Parathyroid adenoma (tissue), 2 donors: ENCODE results near the gene LYZL1.
A peak's percentile ranks its signal among the peaks of the same experiment; 100 is the strongest.
"Not testable (repeated sequence)": the region's sequence is repeated elsewhere in the genome, so short reads cannot be mapped to it uniquely, and the experiment has no call there.

Experiments
- H2AFZ ChIP-seq: fragments of 300-600 bp; sonication (generic); one replicate; pipeline ENCODE4 v1.7.0; 2017; ENCODE audit warnings: antibody characterized with exemption, mild to moderate bottlenecking
- H3K27ac ChIP-seq: fragments of 300-600 bp; sonication (generic); one replicate; pipeline ENCODE4 v1.7.0; 2017
- H3K27me3 ChIP-seq: fragments of 300-600 bp; sonication (generic); one replicate; pipeline ENCODE4 v1.7.0; 2017; ENCODE audit warnings: low read length; ENCODE audit not compliant: control insufficient read depth, insufficient read depth
- H3K36me3 ChIP-seq: fragments of 300-600 bp; sonication (generic); one replicate; pipeline ENCODE4 v1.7.0; 2017; ENCODE audit warnings: low read length; ENCODE audit not compliant: control insufficient read depth, insufficient read depth
- H3K4me1 ChIP-seq: fragments of 300-600 bp; sonication (generic); one replicate; pipeline ENCODE4 v1.7.0; 2017; ENCODE audit warnings: control low read depth
- H3K4me2 ChIP-seq: fragments of 300-600 bp; sonication (generic); one replicate; pipeline ENCODE4 v1.7.0; 2017; ENCODE audit warnings: low read length
- H3K4me3 ChIP-seq: fragments of 300-600 bp; sonication (generic); one replicate; pipeline ENCODE4 v1.7.0; 2017; ENCODE audit warnings: low read depth, low read length
- H3K79me2 ChIP-seq: fragments of 300-600 bp; sonication (generic); one replicate; pipeline ENCODE4 v1.7.0; 2017; ENCODE audit warnings: control low read depth
- H3K9ac ChIP-seq: fragments of 300-600 bp; sonication (generic); one replicate; pipeline ENCODE4 v1.7.0; 2017; ENCODE audit warnings: mild to moderate bottlenecking
- H3K9me3 ChIP-seq: fragments of 300-600 bp; sonication (generic); one replicate; pipeline ENCODE4 v1.7.0; 2017; ENCODE audit warnings: low read length; ENCODE audit not compliant: control insufficient read depth
- TF ChIP-seq, protein P1 (sequence below): fragments of 300-600 bp; sonication (generic); IDR thresholded peaks from one replicate; pipeline ENCODE4 v1.7.0; 2017; ENCODE audit warnings: antibody characterized with exemption, mild to moderate bottlenecking
- donor health status: primary hyperparathyroidism.

LYZL1 gene

DNA sequence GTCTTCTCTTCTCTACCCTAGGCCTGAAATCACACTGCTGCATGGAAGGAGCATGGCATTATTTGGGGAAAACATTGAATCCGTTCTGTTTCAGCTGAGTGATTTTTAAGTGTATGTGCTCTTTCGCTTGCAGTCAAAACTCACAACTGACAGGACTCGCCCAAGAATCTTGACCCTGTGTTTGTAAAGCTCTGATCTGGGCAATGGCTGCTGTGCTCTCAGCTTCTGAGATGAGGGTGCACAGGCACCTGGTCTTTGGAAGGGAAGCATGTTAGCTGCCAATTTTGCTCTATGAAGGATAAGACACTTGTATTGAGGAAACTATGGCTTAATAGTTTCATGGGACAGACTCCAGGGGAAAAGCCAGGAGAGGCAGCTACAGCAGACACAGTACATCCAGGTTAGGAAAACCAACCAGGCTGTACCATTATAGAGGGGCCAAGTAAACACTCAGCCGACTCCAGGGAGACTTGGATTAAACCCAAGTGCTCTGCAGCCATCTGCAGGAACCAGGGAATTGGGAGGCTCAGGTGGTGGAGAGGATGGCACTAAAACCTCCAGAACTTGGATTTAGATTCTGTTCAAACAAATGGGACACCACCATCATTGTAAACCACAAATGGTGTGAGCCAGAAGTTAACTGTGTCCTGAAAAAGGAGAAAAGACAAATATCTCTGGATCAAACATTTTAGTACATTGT is 43.3 kb downstream of the LYZL1 start:
- no peaks in the 10 kb centered on the region for H3K27me3 ChIP-seq
- H2AFZ ChIP-seq, result peak overlapping the region; percentile 59
- no peaks in the 10 kb centered on the region for H3K9me3 ChIP-seq
- H3K4me2 ChIP-seq, result no peak overlapping the region
- no peak overlapping the region for H3K27ac ChIP-seq
- no peaks in the 10 kb centered on the region for H3K36me3 ChIP-seq
- no peak overlapping the region for H3K9ac ChIP-seq
- no peaks in the 10 kb centered on the region for H3K79me2 ChIP-seq
- H3K4me3 ChIP-seq, result no peak overlapping the region
- H3K4me1 ChIP-seq, result peaks cover 24% of the 10 kb centered on the region
- TF ChIP-seq, protein P1, sequence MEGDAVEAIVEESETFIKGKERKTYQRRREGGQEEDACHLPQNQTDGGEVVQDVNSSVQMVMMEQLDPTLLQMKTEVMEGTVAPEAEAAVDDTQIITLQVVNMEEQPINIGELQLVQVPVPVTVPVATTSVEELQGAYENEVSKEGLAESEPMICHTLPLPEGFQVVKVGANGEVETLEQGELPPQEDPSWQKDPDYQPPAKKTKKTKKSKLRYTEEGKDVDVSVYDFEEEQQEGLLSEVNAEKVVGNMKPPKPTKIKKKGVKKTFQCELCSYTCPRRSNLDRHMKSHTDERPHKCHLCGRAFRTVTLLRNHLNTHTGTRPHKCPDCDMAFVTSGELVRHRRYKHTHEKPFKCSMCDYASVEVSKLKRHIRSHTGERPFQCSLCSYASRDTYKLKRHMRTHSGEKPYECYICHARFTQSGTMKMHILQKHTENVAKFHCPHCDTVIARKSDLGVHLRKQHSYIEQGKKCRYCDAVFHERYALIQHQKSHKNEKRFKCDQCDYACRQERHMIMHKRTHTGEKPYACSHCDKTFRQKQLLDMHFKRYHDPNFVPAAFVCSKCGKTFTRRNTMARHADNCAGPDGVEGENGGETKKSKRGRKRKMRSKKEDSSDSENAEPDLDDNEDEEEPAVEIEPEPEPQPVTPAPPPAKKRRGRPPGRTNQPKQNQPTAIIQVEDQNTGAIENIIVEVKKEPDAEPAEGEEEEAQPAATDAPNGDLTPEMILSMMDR, result no peak

DNA sequence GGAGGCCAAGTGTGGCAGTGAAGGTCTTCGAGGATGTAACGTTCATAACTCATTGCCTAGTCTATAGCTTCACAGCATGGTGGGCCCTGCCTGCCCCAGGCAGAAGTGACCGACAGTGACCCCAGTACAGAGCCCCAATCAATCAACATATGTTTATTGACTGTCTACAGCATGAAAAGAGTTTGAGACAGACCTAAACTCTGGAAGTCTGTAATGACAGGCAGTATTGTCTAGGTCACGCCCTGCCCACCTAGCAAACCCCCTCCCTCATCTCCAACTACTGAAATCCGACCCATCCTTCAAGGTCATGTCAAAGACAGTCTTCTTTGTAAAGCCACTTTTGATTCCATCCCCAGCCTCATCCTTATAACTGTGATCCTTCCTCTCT is 43.9 kb downstream of the LYZL1 start:
- Histone ChIP-seq H3K9me3 (no peaks in the 10 kb centered on the region), H3K4me3 (no peak overlapping the region), H3K36me3 (no peaks in the 10 kb centered on the region), H3K9ac (no peak overlapping the region), H3K27ac (no peak overlapping the region), H3K4me2 (no peak overlapping the region), H2AFZ (peak overlapping the region; percentile 59), H3K79me2 (no peaks in the 10 kb centered on the region), H3K27me3 (no peaks in the 10 kb centered on the region), H3K4me1 (peaks cover 22% of the 10 kb centered on the region)
- TF ChIP-seq, protein P1, result no peak

DNA sequence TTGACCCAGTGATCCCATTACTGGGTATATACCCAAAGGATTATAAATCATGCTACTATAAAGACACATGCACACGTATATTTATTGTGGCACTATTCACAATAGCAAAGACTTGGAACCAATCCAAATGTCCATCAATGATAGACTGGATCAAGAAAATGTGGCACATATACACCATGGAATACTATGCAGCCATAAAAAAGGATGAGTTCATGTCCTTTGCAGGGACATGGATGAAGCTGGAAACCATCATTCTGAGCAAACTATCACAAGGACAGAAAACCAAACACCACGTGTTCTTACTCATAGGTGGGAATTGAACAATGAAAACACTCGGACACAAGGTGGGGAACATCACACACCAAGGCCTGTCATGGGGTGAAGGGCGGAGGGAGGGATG is 48.7 kb downstream of the LYZL1 start:
- H3K4me3 ChIP-seq, H2AFZ ChIP-seq: not testable (repeated sequence)

GRCh38 chr10:29343607-29344038 is 54.8 kb downstream of the LYZL1 start:
- Histone ChIP-seq H3K4me3 (no peak overlapping the region), H2AFZ (no peak overlapping the region), H3K27me3 (no peaks in the 10 kb centered on the region), H3K4me2 (no peak overlapping the region), H3K79me2 (no peaks in the 10 kb centered on the region), H3K36me3 (no peaks in the 10 kb centered on the region), H3K9ac (no peak overlapping the region), H3K4me1 (no peaks in the 10 kb centered on the region), H3K27ac (no peak overlapping the region), H3K9me3 (no peaks in the 10 kb centered on the region)
- TF ChIP-seq, protein P1, result no peak

More for the DNA sequence above, 48.7 kb downstream of the LYZL1 start:
- not testable (repeated sequence) for H3K27ac ChIP-seq, H3K79me2 ChIP-seq, H3K36me3 ChIP-seq, H3K27me3 ChIP-seq, H3K9ac ChIP-seq, H3K4me2 ChIP-seq, H3K9me3 ChIP-seq
- H3K4me1 ChIP-seq, result peaks cover 11% of the 10 kb centered on the region

DNA sequence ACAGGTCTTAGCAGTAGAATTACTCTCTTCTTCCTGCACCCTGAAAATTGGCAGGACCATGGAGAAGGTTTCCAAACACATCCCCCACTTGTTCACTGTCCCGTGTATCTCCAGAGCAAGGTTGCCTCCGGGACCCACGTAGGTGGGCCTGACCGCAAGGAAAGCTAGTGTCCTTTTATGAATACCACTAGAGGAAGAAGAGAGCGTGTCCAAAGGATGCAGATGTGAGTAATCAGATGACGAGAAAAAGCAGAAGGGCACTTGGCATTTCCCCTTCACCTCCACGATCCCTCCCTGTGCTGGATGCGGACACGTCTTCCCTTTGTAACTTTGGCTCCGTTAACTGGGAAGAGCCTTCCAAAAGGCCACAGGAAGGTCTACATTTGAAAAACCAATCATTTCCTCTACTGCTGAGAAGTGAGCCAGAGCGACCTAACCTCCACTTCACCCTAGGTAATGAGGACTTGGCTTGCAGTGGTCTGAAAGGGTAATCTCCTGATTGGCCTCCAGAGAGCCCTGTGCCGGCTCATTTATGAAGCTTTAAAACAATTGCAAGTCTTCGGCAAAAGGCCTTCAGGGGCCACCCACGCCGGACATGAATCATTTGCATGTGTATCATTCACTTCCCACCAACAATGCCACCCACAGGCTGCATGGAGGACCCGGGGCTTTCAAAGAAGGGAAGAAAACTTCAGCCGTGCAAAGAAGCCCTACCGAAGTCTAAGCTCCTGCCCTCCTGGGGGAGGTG is 55.4 kb downstream of the LYZL1 start:
- no peak overlapping the region for H2AFZ ChIP-seq
- no peak overlapping the region for H3K4me2 ChIP-seq

More for the DNA sequence above, 55.4 kb downstream of the LYZL1 start:
- H3K27ac ChIP-seq, result no peak overlapping the region
- H3K27me3 ChIP-seq, result no peaks in the 10 kb centered on the region
- no peak overlapping the region for H3K4me3 ChIP-seq
- no peaks in the 10 kb centered on the region for H3K9me3 ChIP-seq
- no peaks in the 10 kb centered on the region for H3K79me2 ChIP-seq
- no peaks in the 10 kb centered on the region for H3K4me1 ChIP-seq
- H3K36me3 ChIP-seq, result no peaks in the 10 kb centered on the region
- H3K9ac ChIP-seq, result no peak overlapping the region
- TF ChIP-seq, protein P1, result no peak
